Esophagus muscularis mucosa (tissue), 4 donors: Measurements from ENCODE around the gene MBD2. TPM values are rescaled to one million over a fixed set of nuclear protein-coding genes. Genes with fewer than 3 reads are reported as not detected.
"Not testable (repeated sequence)": the region's sequence is repeated elsewhere in the genome, so short reads cannot be mapped to it uniquely, and the experiment has no call there.

Experiments used
- DNase-seq: peaks from one replicate; pipeline ENCODE4 v3.0.0-alpha.2; 2017; ENCODE audit errors: extremely low spot score
- H3K27ac ChIP-seq, 4 donors: fragments of 200-600 bp; sonication (generic); replicated peaks in 1 of 4; 1 replicate in 3 of 4; 2 replicates in 1 of 4; pipeline ENCODE4 v1.5.1; 2016 to 2019; ENCODE audit warnings: mild to moderate bottlenecking in 1 of 4
- H3K27me3 ChIP-seq, 4 donors: fragments of 200-600 bp; sonication (generic); one replicate each; pipeline versions ENCODE4 v1.5.1 to v1.6.0; 2016 to 2019
- H3K36me3 ChIP-seq, 4 donors: fragments of 200-600 bp; sonication (generic); one replicate each; pipeline ENCODE4 v1.5.1; 2016 to 2019
- H3K4me1 ChIP-seq, 4 donors: fragments of 200-600 bp; sonication (generic); one replicate each; pipeline ENCODE4 v1.5.1; 2016 to 2019
- H3K4me3 ChIP-seq, 4 donors: fragments of 200-600 bp; sonication (generic); 1 replicate in 2 of 4; 2 replicates in 2 of 4; pipeline ENCODE4 v1.5.1; 2016 to 2019; ENCODE audit warnings: mild to moderate bottlenecking in 4 of 4, moderate library complexity in 1 of 4
- H3K9me3 ChIP-seq, 4 donors: fragments of 200-600 bp; sonication (generic); 1 replicate in 3 of 4; 2 replicates in 1 of 4; pipeline ENCODE4 v1.5.1; 2016 to 2019
- CTCF ChIP-seq, 3 experiments: fragments of 200-600 bp in 2 of 3; fragments of 450-650 bp in 1 of 3; sonication (generic) in 2 of 3; IDR thresholded peaks; one replicate each; pipeline ENCODE4 v1.5.1; 2017 to 2019; ENCODE audit warnings: antibody characterized with exemption in 3 of 3, mild to moderate bottlenecking in 2 of 3, moderate library complexity in 1 of 3
- EP300 ChIP-seq: sonication (generic); formaldehyde crosslinking; IDR thresholded peaks from one replicate; pipeline ENCODE4 v1.6.1; 2017; ENCODE audit warnings: antibody characterized with exemption
- POLR2A ChIP-seq: fragments of 450-650 bp; IDR thresholded peaks from one replicate; pipeline ENCODE4 v1.6.1; 2017; ENCODE audit warnings: antibody characterized with exemption, moderate library complexity, mild to moderate bottlenecking, low read depth
- POLR2AphosphoS5 ChIP-seq, 2 donors: sonication (generic); formaldehyde crosslinking; IDR thresholded peaks; one replicate each; pipeline ENCODE4 v1.6.1; 2017; ENCODE audit warnings: antibody characterized with exemption in 2 of 2
- WGBS: methylation state at CpG from one replicate; pipeline ENCODE4 v1.1.5; 2018; 5-methylcytosine and 5-hydroxymethylcytosine counted together
- intact Hi-C: fragments of 100-400 bp; cut with DNase I; formaldehyde crosslinking; loops from one replicate; pipeline ENCODE4 v1.15.1; 2023
- total RNA-seq, 4 donors: library from RNA; depleted of rRNA; stranded (reverse); fragments of >200 nt; gene quantifications; one replicate each; pipeline versions ENCODE4 v1.1.0 to v1.2.1, GENCODE V29; 2016

The MBD2 gene
- total RNA-seq, 4 donors from 2014 or later = 30.7 to 43.9 (median 40.8) TPM

- no peaks in the 10 kb centered on the region for H3K9me3 ChIP-seq
- peaks cover 5 to 38% (median 22%) of the 10 kb centered on the region in 4 donors for H3K36me3 ChIP-seq
- no peak overlapping the region for H3K4me3 ChIP-seq
- H3K27me3 ChIP-seq = no peaks in the 10 kb centered on the region
- intact Hi-C loops = no loop called here
- H3K27ac ChIP-seq = no peak overlapping the region
- DNase-seq = no peak
- peaks cover 12 to 29% (median 27%) of the 10 kb centered on the region in 4 donors for H3K4me1 ChIP-seq
- WGBS = 22% methylated on average over 1 of the region's 1 CpG
- TF ChIP-seq POLR2AphosphoS5 (IDR thresholded peaks at IDR 0.05) (no peak), POLR2A (no peak), EP300 (no peak), CTCF (IDR thresholded peaks at IDR 0.05) (no peak)
Measured at GRCh38 chr18:54205959-54206358, 18.5 kb downstream of the MBD2 start.

GRCh38 chr18:54205448-54205847 is 19.0 kb downstream of the MBD2 start:
- H3K27me3 ChIP-seq, H3K9me3 ChIP-seq, H3K27ac ChIP-seq, DNase-seq, H3K4me3 ChIP-seq, intact Hi-C loops: not testable (repeated sequence)
- Histone ChIP-seq H3K4me1 (peaks cover 12 to 29% (median 27%) of the 10 kb centered on the region in 4 donors), H3K36me3 (peaks cover 5 to 39% (median 25%) of the 10 kb centered on the region in 4 donors)
- WGBS = 88% methylated on average over 6 of the region's 6 CpGs

GRCh38 chr18:54204883-54205282 is 19.6 kb downstream of the MBD2 start:
- WGBS = 96% methylated on average over 5 of the region's 5 CpGs
- Histone ChIP-seq H3K27me3 (no peaks in the 10 kb centered on the region), H3K36me3 (peaks cover 5 to 40% (median 25%) of the 10 kb centered on the region in 4 donors), H3K4me3 (no peak overlapping the region), H3K27ac (no peak overlapping the region), H3K9me3 (no peaks in the 10 kb centered on the region), H3K4me1 (peaks cover 12 to 29% (median 26%) of the 10 kb centered on the region in 4 donors)
- TF ChIP-seq EP300 (no peak), POLR2A (no peak), CTCF (IDR thresholded peaks at IDR 0.05) (no peak), POLR2AphosphoS5 (IDR thresholded peaks at IDR 0.05) (no peak)
- intact Hi-C loops = no loop called here
- DNase-seq = no peak

- H3K27ac ChIP-seq = no peak overlapping the region
- no peaks in the 10 kb centered on the region for H3K9me3 ChIP-seq
- intact Hi-C loops = no loop called here
- H3K4me1 ChIP-seq = peaks cover 12 to 22% (median 19%) of the 10 kb centered on the region in 4 donors
- peaks cover 5 to 40% (median 25%) of the 10 kb centered on the region in 4 donors for H3K36me3 ChIP-seq
- H3K27me3 ChIP-seq = no peaks in the 10 kb centered on the region
- no peak overlapping the region for H3K4me3 ChIP-seq
- DNase-seq = no peak
- TF ChIP-seq POLR2AphosphoS5 (IDR thresholded peaks at IDR 0.05) (no peak), POLR2A (no peak), CTCF (IDR thresholded peaks at IDR 0.05) (no peak), EP300 (no peak)
Measured at GRCh38 chr18:54203914-54204313, 20.6 kb downstream of the MBD2 start.

GRCh38 chr18:54202851-54203250 is 21.6 kb downstream of the MBD2 start:
- Histone ChIP-seq H3K4me3 (no peak overlapping the region), H3K27ac (no peak overlapping the region), H3K9me3 (no peaks in the 10 kb centered on the region), H3K36me3 (peaks cover 5 to 46% (median 25%) of the 10 kb centered on the region in 4 donors), H3K27me3 (no peaks in the 10 kb centered on the region), H3K4me1 (peaks cover 12 to 22% (median 20%) of the 10 kb centered on the region in 4 donors)
- intact Hi-C loops = no loop called here
- 99% methylated on average over 4 of the region's 4 CpGs for WGBS
- no peak for DNase-seq
- TF ChIP-seq POLR2A = no peak
- TF ChIP-seq EP300 = no peak
- TF ChIP-seq POLR2AphosphoS5 (IDR thresholded peaks at IDR 0.05) = no peak
- TF ChIP-seq CTCF (IDR thresholded peaks at IDR 0.05) = no peak
